OCI-LY7 (cell line): ENCODE measurements around the gene USP24. TPM values are rescaled to one million over a fixed set of nuclear protein-coding genes. Genes with fewer than 3 reads are reported as not detected.

Experiments
- BruUV-seq: library from RNA; stranded (reverse); fragments of 400-500 nt; replicated peaks from 2 replicates; lab custom pipeline; 2021; lab: Mats Ljungman, UMichigan
- CTCF ChIA-PET: fragments of 300-600 bp; sonication (Branson Sonifier 250); formaldehyde crosslinking; loops from one replicate; lab custom pipeline; 2022; ENCODE audit warnings: antibody characterized with exemption; ENCODE audit not compliant: unreplicated experiment; lab: Charles Lee
- POLR2A ChIA-PET: fragments of 300-600 bp; sonication (Branson Sonifier 250); formaldehyde crosslinking; loops from one replicate; lab custom pipeline; 2022; ENCODE audit warnings: antibody characterized with exemption; lab: Charles Lee
- DNase-seq: peaks from one replicate; pipeline ENCODE4 v3.0.0-alpha.2; 2015; ENCODE audit warnings: low spot score
- H2AFZ ChIP-seq: fragments of 200-600 bp; sonication (generic), shearing (Covaris generic); 2 replicates; pipeline ENCODE4 v1.6.1; 2014; ENCODE audit warnings: mild to moderate bottlenecking, antibody characterized with exemption, low read length, moderate library complexity
- H3K27ac ChIP-seq: fragments of 200-600 bp; sonication (generic); 2 replicates; pipeline ENCODE4 v1.5.1; 2014; ENCODE audit warnings: mixed run types, low read depth, mild to moderate bottlenecking, moderate library complexity, low read length, inconsistent platforms; ENCODE audit not compliant: poor library complexity, severe bottlenecking
- H3K36me3 ChIP-seq: fragments of 200-600 bp; sonication (generic); 2 replicates; pipeline ENCODE4 v1.6.1; 2014; ENCODE audit warnings: mild to moderate bottlenecking, antibody characterized with exemption, low read length, moderate library complexity, mixed read lengths; ENCODE audit not compliant: insufficient read depth
- H3K4me1 ChIP-seq: fragments of 200-600 bp; sonication (generic); 2 replicates; pipeline ENCODE4 v1.5.1; 2014; ENCODE audit warnings: mild to moderate bottlenecking, low read length; ENCODE audit not compliant: insufficient read depth, poor library complexity, severe bottlenecking
- H3K4me2 ChIP-seq: fragments of 200-600 bp; sonication (generic); 2 replicates; pipeline ENCODE4 v1.6.1; 2014; ENCODE audit warnings: mild to moderate bottlenecking, low read length
- H3K4me3 ChIP-seq: fragments of 200-600 bp; sonication (generic); 2 replicates; pipeline ENCODE4 v1.5.1; 2014; ENCODE audit warnings: mild to moderate bottlenecking, low read depth, low read length; ENCODE audit not compliant: poor library complexity, severe bottlenecking
- H3K79me2 ChIP-seq: fragments of 200-600 bp; sonication (generic); 2 replicates; pipeline ENCODE4 v1.6.1; 2016; ENCODE audit warnings: low read depth, mild to moderate bottlenecking, low read length, moderate library complexity, mixed read lengths; ENCODE audit not compliant: insufficient read depth
- H3K9me2 ChIP-seq: fragments of 200-600 bp; sonication (generic); 2 replicates; pipeline ENCODE4 v1.6.1; 2016; ENCODE audit warnings: mild to moderate bottlenecking, low read length, mixed read lengths; ENCODE audit not compliant: insufficient read depth
- H3K9me3 ChIP-seq: fragments of 200-600 bp; sonication (generic); 2 replicates; pipeline ENCODE4 v1.6.1; 2014; ENCODE audit warnings: mild to moderate bottlenecking, mixed run types, low read length, mixed read lengths
- H4K20me1 ChIP-seq: fragments of 200-600 bp; sonication (generic); 2 replicates; pipeline ENCODE4 v1.6.1; 2014; ENCODE audit warnings: mild to moderate bottlenecking, antibody characterized with exemption, low read length, moderate library complexity, mixed read lengths; ENCODE audit not compliant: insufficient read depth
- CTCF ChIP-seq: fragments of 200-600 bp; sonication (generic); conservative IDR thresholded peaks from 2 replicates; pipeline ENCODE4 v1.5.1; 2014; ENCODE audit warnings: mild to moderate bottlenecking, antibody characterized with exemption, low read length, moderate library complexity, mixed read lengths
- EZH2phosphoT487 ChIP-seq: fragments of 200-600 bp; sonication (generic); IDR thresholded peaks from 2 replicates; pipeline ENCODE4 v1.6.1; 2018; ENCODE audit warnings: low read depth, borderline replicate concordance, mild to moderate bottlenecking, mixed run types, antibody characterized with exemption, low read length, moderate library complexity, mixed read lengths
- intact Hi-C: fragments of 100-400 bp; cut with micrococcal nuclease; formaldehyde crosslinking; loops from one replicate; pipeline ENCODE4 v1.10.0; 2022; ENCODE audit not compliant: unreplicated experiment
- total RNA-seq, 2 experiments: library from RNA; depleted of rRNA in 1 of 2; stranded (reverse); fragments of >200 nt in 1 of 2; shearing (Covaris generic) in 1 of 2; gene quantifications; 2 replicates each; pipeline ENCODE4 v1.2.3, GENCODE V29; 2014 to 2022

Gene USP24
- total RNA-seq, 2 experiments from 2014 or later, result 35.1 to 46.3 TPM

- H3K79me2 ChIP-seq, result no peaks in the 10 kb centered on the region
- intact Hi-C loops, result no loop called here
- H3K9me2 ChIP-seq, result no peaks in the 10 kb centered on the region
- H3K27ac ChIP-seq, result no peak overlapping the region
- BruUV-seq, result no TSS peak
- ChIA-PET CTCF (no interaction called here), POLR2A (no interaction called here)
- no peaks in the 10 kb centered on the region for H3K4me1 ChIP-seq
- no peak overlapping the region for H3K4me2 ChIP-seq
- no peak overlapping the region for H2AFZ ChIP-seq
- DNase-seq, result no peak
- TF ChIP-seq CTCF (no peak), EZH2phosphoT487 (no peak)
- H3K36me3 ChIP-seq, result no peaks in the 10 kb centered on the region
- H3K4me3 ChIP-seq, result no peak overlapping the region
- no peaks in the 10 kb centered on the region for H4K20me1 ChIP-seq
- H3K9me3 ChIP-seq, result no peaks in the 10 kb centered on the region
These were observed 18.1 kb upstream of the USP24 start for GRCh38 chr1:55233145-55233777.

GRCh38 chr1:55232448-55233144, 17.4 kb upstream of the USP24 start:
- no peak overlapping the region for H3K4me2 ChIP-seq
- no peaks in the 10 kb centered on the region for H3K36me3 ChIP-seq
- no peaks in the 10 kb centered on the region for H3K9me2 ChIP-seq
- 0 out of 2 replicates have a peak, but pooled peaks cover 3% of the 10 kb centered on the region for H3K9me3 ChIP-seq
- POLR2A ChIA-PET, result no interaction called here
- no peak overlapping the region for H3K4me3 ChIP-seq
- H3K79me2 ChIP-seq, result no peaks in the 10 kb centered on the region
- intact Hi-C loops, result no loop called here
- BruUV-seq, result no TSS peak
- no peaks in the 10 kb centered on the region for H3K4me1 ChIP-seq
- no peak overlapping the region for H3K27ac ChIP-seq
- TF ChIP-seq EZH2phosphoT487 (no peak), CTCF (no peak)
- DNase-seq, result no peak
- no peaks in the 10 kb centered on the region for H4K20me1 ChIP-seq
- H2AFZ ChIP-seq, result no peak overlapping the region
- CTCF ChIA-PET, result no interaction called here

- Histone ChIP-seq H3K4me2 (no peak overlapping the region), H3K4me1 (no peaks in the 10 kb centered on the region), H3K27ac (no peak overlapping the region), H2AFZ (no peak overlapping the region), H3K9me3 (0 out of 2 replicates have a peak, but pooled peaks cover 7% of the 10 kb centered on the region), H3K79me2 (no peaks in the 10 kb centered on the region), H4K20me1 (no peaks in the 10 kb centered on the region), H3K9me2 (no peaks in the 10 kb centered on the region), H3K4me3 (no peak overlapping the region), H3K36me3 (no peaks in the 10 kb centered on the region)
- POLR2A ChIA-PET, result no interaction called here
- BruUV-seq, result no TSS peak
- TF ChIP-seq CTCF (no peak), EZH2phosphoT487 (no peak)
- intact Hi-C loops, result no loop called here
- CTCF ChIA-PET, result no interaction called here
- no peak for DNase-seq
These were observed 16.6 kb upstream of the USP24 start for GRCh38 chr1:55231745-55232144.
